ENCODE data around the gene CACNA2D3. TPM values are rescaled to one million over a fixed set of nuclear protein-coding genes. Genes with fewer than 3 reads are reported as not detected.

The CACNA2D3 gene
- total and polyA plus RNA-seq, 7 donors, result 2.7 to 13.5 (median 9.0) TPM

- TF ChIP-seq CTCF (IDR thresholded peaks at IDR 0.05), result no peak
- ATAC-seq, result no peak
- intact Hi-C loops (cut with DNase I), result loop anchor here (5.0 to 10.0 kb wide), 5 partner anchors 59 to 309 kb away; no protein-coding TSS in a partner anchor
These were observed 751.0 kb downstream of the CACNA2D3 start for GRCh38 chr3:54873059-54874010.

GRCh38 chr3:54874816-54875556 lies 752.6 kb downstream of the CACNA2D3 start:
- WGBS, 3 donors, result 86 to 89% (median 87%) methylated on average over 7 of the region's 7 CpGs
- no peak for TF ChIP-seq CTCF (IDR thresholded peaks at IDR 0.05)
- no peak overlapping the region for H3K27ac ChIP-seq
- no peaks in the 10 kb centered on the region for H3K36me3 ChIP-seq (ENCODE audit: insufficient read depth in 1 of 2, low read depth in 1 of 2)
- ATAC-seq (no peak), DNase-seq (no peak)
- no peak overlapping the region for H3K4me3 ChIP-seq
- no peaks in the 10 kb centered on the region for H3K4me1 ChIP-seq
- no peaks in the 10 kb centered on the region for H3K27me3 ChIP-seq (ENCODE audit: insufficient read depth in 3 of 3, low read length in 2 of 3)
- intact Hi-C loops (cut with DNase I), result loop anchor here (5.0 to 10.0 kb wide), 5 partner anchors 57 to 307 kb away; no protein-coding TSS in a partner anchor
- H3K9me3 ChIP-seq, result no peaks in the 10 kb centered on the region

More at GRCh38 chr3:54873059-54874010, 751.0 kb downstream of the CACNA2D3 start:
- H3K27me3 ChIP-seq (ENCODE audit: insufficient read depth in 3 of 3, low read length in 2 of 3), result no peaks in the 10 kb centered on the region
- H3K4me3 ChIP-seq, result no peak overlapping the region
- no peaks in the 10 kb centered on the region for H3K36me3 ChIP-seq (ENCODE audit: insufficient read depth in 1 of 2, low read depth in 1 of 2)
- no peaks in the 10 kb centered on the region for H3K4me1 ChIP-seq
- WGBS, 3 donors, result 83 to 92% (median 88%) methylated on average over 8 of the region's 8 CpGs
- no peak overlapping the region for H3K27ac ChIP-seq
- no peak for DNase-seq
- H3K9me3 ChIP-seq, result no peaks in the 10 kb centered on the region

- H3K27ac ChIP-seq, result no peak overlapping the region
- no peaks in the 10 kb centered on the region for H3K27me3 ChIP-seq (ENCODE audit: insufficient read depth in 3 of 3, low read length in 2 of 3)
- 86 to 92% (median 87%) methylated on average over 8 of the region's 8 CpGs for WGBS, 3 donors
- no peaks in the 10 kb centered on the region for H3K9me3 ChIP-seq
- no peaks in the 10 kb centered on the region for H3K4me1 ChIP-seq
- H3K4me3 ChIP-seq, result no peak overlapping the region
- intact Hi-C loops (cut with DNase I), result loop anchor here in 1 of 2 donors (10.0 kb wide), 1 partner anchor 139 kb away; no protein-coding TSS in a partner anchor
- DNase-seq, result no peak
- TF ChIP-seq CTCF (IDR thresholded peaks at IDR 0.05), result no peak
- no peaks in the 10 kb centered on the region for H3K36me3 ChIP-seq (ENCODE audit: insufficient read depth in 1 of 2, low read depth in 1 of 2)
- ATAC-seq, result no peak
These were observed 753.4 kb downstream of the CACNA2D3 start for GRCh38 chr3:54875596-54876268.

- no peak for ATAC-seq
- no peak for DNase-seq
These were observed 754.3 kb downstream of the CACNA2D3 start for GRCh38 chr3:54876694-54877093.

More at GRCh38 chr3:54876694-54877093, 754.3 kb downstream of the CACNA2D3 start:
- intact Hi-C loops (cut with DNase I), result loop anchor here in 1 of 2 donors (10.0 kb wide), 1 partner anchor 138 kb away; no protein-coding TSS in a partner anchor
- no peak for TF ChIP-seq CTCF (IDR thresholded peaks at IDR 0.05)
- Histone ChIP-seq H3K4me1 (no peaks in the 10 kb centered on the region), H3K36me3 (ENCODE audit: insufficient read depth in 1 of 2, low read depth in 1 of 2) (no peaks in the 10 kb centered on the region), H3K9me3 (no peaks in the 10 kb centered on the region), H3K4me3 (no peak overlapping the region), H3K27ac (no peak overlapping the region), H3K27me3 (ENCODE audit: insufficient read depth in 3 of 3, low read length in 2 of 3) (no peaks in the 10 kb centered on the region)
- 94 to 96% (median 95%) methylated on average over 5 of the region's 5 CpGs for WGBS, 3 donors

Data from psoas muscle (tissue), 8 donors.